WTC11 (cell line): ENCODE results near the gene UBAP1. TPM values are rescaled to one million over a fixed set of nuclear protein-coding genes. Genes with fewer than 3 reads are reported as not detected.

ENCODE experiments used
- ATAC-seq: fragments of 200-7000 bp; cut with Tn5 transposase; 2 replicates; pipeline ENCODE4 v1.10.0; 2021; ENCODE audit warnings: mild to moderate bottlenecking, moderate library complexity
- CTCF ChIA-PET: fragments of 300-600 bp; sonication (Branson Sonifier 250); formaldehyde crosslinking; loops from one replicate; lab custom pipeline; 2021; ENCODE audit warnings: antibody characterized with exemption; lab: Charles Lee
- POLR2A ChIA-PET: fragments of 350-600 bp; sonication (Branson Sonifier 250); formaldehyde crosslinking; loops from one replicate; lab custom pipeline; 2021; ENCODE audit warnings: antibody characterized with exemption; lab: Charles Lee
- DNase-seq: peaks from one replicate; pipeline ENCODE4 v3.0.0; 2021; ENCODE audit warnings: low spot score
- H3K27ac Mint-ChIP-seq: 2 replicates; pipeline ENCODE4 v1.8.0; 2021; ENCODE audit warnings: mixed read lengths
- H3K27me3 Mint-ChIP-seq: 2 replicates; pipeline ENCODE4 v1.8.0; 2021; ENCODE audit warnings: low read depth, mild to moderate bottlenecking, moderate library complexity, mixed read lengths
- H3K36me3 Mint-ChIP-seq: 2 replicates; pipeline ENCODE4 v1.8.0; 2021; ENCODE audit warnings: mixed read lengths
- H3K4me1 Mint-ChIP-seq: 2 replicates; pipeline ENCODE4 v1.8.0; 2022; ENCODE audit warnings: mixed read lengths
- H3K4me3 Mint-ChIP-seq: 2 replicates; pipeline ENCODE4 v1.8.0; 2021; ENCODE audit warnings: mild to moderate bottlenecking, moderate library complexity, mixed read lengths
- H3K9me3 Mint-ChIP-seq: 2 replicates; pipeline ENCODE4 v1.8.0; 2021; ENCODE audit warnings: mixed read lengths
- AFF4 ChIP-seq: sonication (generic); formaldehyde crosslinking; IDR thresholded peaks from 2 replicates; pipeline ENCODE4 v1.8.1; 2023; ENCODE audit warnings: mild to moderate bottlenecking, missing genetic modification reagents, borderline replicate concordance
- ATF1 ChIP-seq: sonication (generic); formaldehyde crosslinking; IDR thresholded peaks from 2 replicates; pipeline ENCODE4 v1.8.1; 2023; ENCODE audit warnings: mild to moderate bottlenecking, moderate library complexity, missing genetic modification reagents
- CBFB ChIP-seq: sonication (generic); formaldehyde crosslinking; IDR thresholded peaks from 2 replicates; pipeline ENCODE4 v1.8.1; 2022; ENCODE audit warnings: mild to moderate bottlenecking, low read depth, missing genetic modification reagents
- CREB1 ChIP-seq: sonication (generic); formaldehyde crosslinking; IDR thresholded peaks from 2 replicates; pipeline ENCODE4 v1.8.0; 2023; ENCODE audit warnings: mild to moderate bottlenecking, missing genetic modification reagents
- E2F1 ChIP-seq: sonication (generic); formaldehyde crosslinking; IDR thresholded peaks from 2 replicates; pipeline ENCODE4 v1.8.0; 2022; ENCODE audit warnings: mild to moderate bottlenecking, missing genetic modification reagents
- ELF4 ChIP-seq: sonication (generic); formaldehyde crosslinking; IDR thresholded peaks from 2 replicates; pipeline ENCODE4 v1.8.1; 2022; ENCODE audit warnings: low read depth, mild to moderate bottlenecking, moderate library complexity, missing genetic modification reagents
- GRHL2 ChIP-seq: fragments of 250-450 bp; sonication (Bioruptor Pico); IDR thresholded peaks from 2 replicates; pipeline ENCODE4 v1.8.0; 2022; ENCODE audit warnings: mild to moderate bottlenecking, moderate library complexity; ENCODE audit not compliant: insufficient replicate concordance, severe bottlenecking
- NR3C1 ChIP-seq: sonication (generic); formaldehyde crosslinking; conservative IDR thresholded peaks from 2 replicates; pipeline ENCODE4 v1.8.1; 2023; ENCODE audit warnings: low read depth, mild to moderate bottlenecking, missing genetic modification reagents
- PREB ChIP-seq: sonication (generic); formaldehyde crosslinking; IDR thresholded peaks from 2 replicates; pipeline ENCODE4 v1.8.1; 2022; ENCODE audit warnings: mild to moderate bottlenecking, missing genetic modification reagents, moderate library complexity, borderline replicate concordance
- RELA ChIP-seq: sonication (generic); formaldehyde crosslinking; IDR thresholded peaks from 2 replicates; pipeline ENCODE4 v1.8.1; 2022; ENCODE audit warnings: missing genetic modification reagents, mild to moderate bottlenecking, borderline replicate concordance
- TCF7 ChIP-seq: sonication (generic); formaldehyde crosslinking; IDR thresholded peaks from 2 replicates; pipeline ENCODE4 v1.8.0; 2022; ENCODE audit warnings: mild to moderate bottlenecking, low read depth, missing genetic modification reagents, moderate library complexity
- TEAD4 ChIP-seq: sonication (generic); formaldehyde crosslinking; IDR thresholded peaks from 2 replicates; pipeline ENCODE4 v1.8.0; 2022; ENCODE audit warnings: mild to moderate bottlenecking, missing genetic modification reagents
- ZNF121 ChIP-seq: sonication (generic); formaldehyde crosslinking; IDR thresholded peaks from 2 replicates; pipeline ENCODE4 v1.8.0; 2023; ENCODE audit warnings: missing genetic modification reagents
- ZNF219 ChIP-seq: sonication (generic); formaldehyde crosslinking; IDR thresholded peaks from 2 replicates; pipeline ENCODE4 v1.8.0; 2023; ENCODE audit warnings: missing genetic modification reagents, mild to moderate bottlenecking, borderline replicate concordance
- ZNF263 ChIP-seq: sonication (generic); formaldehyde crosslinking; IDR thresholded peaks from 2 replicates; pipeline ENCODE4 v1.8.1; 2022; ENCODE audit warnings: low read depth, mild to moderate bottlenecking, moderate library complexity, missing genetic modification reagents
- ZNF512 ChIP-seq: sonication (generic); formaldehyde crosslinking; IDR thresholded peaks from 2 replicates; pipeline ENCODE4 v1.8.1; 2022; ENCODE audit warnings: missing genetic modification reagents, borderline replicate concordance
- total RNA-seq: library from RNA; stranded (reverse); gene quantifications from 3 replicates; pipeline ENCODE4 v1.2.3, GENCODE V29; 2021
- TF ChIP-seq, protein P1 (sequence below): sonication (generic); formaldehyde crosslinking; IDR thresholded peaks from 2 replicates; pipeline ENCODE4 v1.8.0; 2022; ENCODE audit warnings: mild to moderate bottlenecking, missing genetic modification reagents
- TF ChIP-seq, protein P2 (sequence below): sonication (generic); formaldehyde crosslinking; IDR thresholded peaks from 2 replicates; pipeline ENCODE4 v1.8.1; 2022; ENCODE audit warnings: low read depth, missing genetic modification reagents, borderline replicate concordance
- TF ChIP-seq, protein P3 (sequence below): fragments of 250-450 bp; sonication (Bioruptor Pico); IDR thresholded peaks from 2 replicates; pipeline ENCODE4 v1.8.0; 2021; ENCODE audit warnings: mild to moderate bottlenecking
- TF ChIP-seq, protein P4 (sequence below): fragments of 250-450 bp; sonication (Bioruptor Pico); IDR thresholded peaks from 2 replicates; pipeline ENCODE4 v1.9.0; 2021; ENCODE audit warnings: moderate library complexity, mild to moderate bottlenecking, inconsistent platforms, borderline replicate concordance

UBAP1 gene
- total RNA-seq, 1 experiment from 2014 or later, result 23.9 TPM

- H3K27ac Mint-ChIP-seq, result no peak overlapping the region
- no peak overlapping the region for H3K4me3 Mint-ChIP-seq
- ATAC-seq (no peak), DNase-seq (no peak)
- H3K36me3 Mint-ChIP-seq, result no peaks in the 10 kb centered on the region
- H3K9me3 Mint-ChIP-seq, result no peaks in the 10 kb centered on the region
- CTCF ChIA-PET, result interaction anchor here (1.3 kb wide), 1 partner anchor 72 kb away, joined by 3 read pairs; no protein-coding TSS in a partner anchor
- no peaks in the 10 kb centered on the region for H3K27me3 Mint-ChIP-seq
- TF ChIP-seq, protein P1, sequence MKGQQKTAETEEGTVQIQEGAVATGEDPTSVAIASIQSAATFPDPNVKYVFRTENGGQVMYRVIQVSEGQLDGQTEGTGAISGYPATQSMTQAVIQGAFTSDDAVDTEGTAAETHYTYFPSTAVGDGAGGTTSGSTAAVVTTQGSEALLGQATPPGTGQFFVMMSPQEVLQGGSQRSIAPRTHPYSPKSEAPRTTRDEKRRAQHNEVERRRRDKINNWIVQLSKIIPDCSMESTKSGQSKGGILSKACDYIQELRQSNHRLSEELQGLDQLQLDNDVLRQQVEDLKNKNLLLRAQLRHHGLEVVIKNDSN, result no peak
- TF ChIP-seq TCF7 (CRISPR knock-in tag), result no peak
- no peak for TF ChIP-seq AFF4 (CRISPR knock-in tag)
- TF ChIP-seq RELA, result no peak
- TF ChIP-seq NR3C1 (CRISPR knock-in tag), result no peak
- TF ChIP-seq, protein P2, sequence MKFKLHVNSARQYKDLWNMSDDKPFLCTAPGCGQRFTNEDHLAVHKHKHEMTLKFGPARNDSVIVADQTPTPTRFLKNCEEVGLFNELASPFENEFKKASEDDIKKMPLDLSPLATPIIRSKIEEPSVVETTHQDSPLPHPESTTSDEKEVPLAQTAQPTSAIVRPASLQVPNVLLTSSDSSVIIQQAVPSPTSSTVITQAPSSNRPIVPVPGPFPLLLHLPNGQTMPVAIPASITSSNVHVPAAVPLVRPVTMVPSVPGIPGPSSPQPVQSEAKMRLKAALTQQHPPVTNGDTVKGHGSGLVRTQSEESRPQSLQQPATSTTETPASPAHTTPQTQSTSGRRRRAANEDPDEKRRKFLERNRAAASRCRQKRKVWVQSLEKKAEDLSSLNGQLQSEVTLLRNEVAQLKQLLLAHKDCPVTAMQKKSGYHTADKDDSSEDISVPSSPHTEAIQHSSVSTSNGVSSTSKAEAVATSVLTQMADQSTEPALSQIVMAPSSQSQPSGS (CRISPR knock-in tag), result no peak
- no peak for TF ChIP-seq ATF1
- no peak for TF ChIP-seq GRHL2 (CRISPR knock-in tag)
- no peak for TF ChIP-seq E2F1 (CRISPR knock-in tag)
- TF ChIP-seq ZNF219 (CRISPR knock-in tag), result no peak
- TF ChIP-seq, protein P3, sequence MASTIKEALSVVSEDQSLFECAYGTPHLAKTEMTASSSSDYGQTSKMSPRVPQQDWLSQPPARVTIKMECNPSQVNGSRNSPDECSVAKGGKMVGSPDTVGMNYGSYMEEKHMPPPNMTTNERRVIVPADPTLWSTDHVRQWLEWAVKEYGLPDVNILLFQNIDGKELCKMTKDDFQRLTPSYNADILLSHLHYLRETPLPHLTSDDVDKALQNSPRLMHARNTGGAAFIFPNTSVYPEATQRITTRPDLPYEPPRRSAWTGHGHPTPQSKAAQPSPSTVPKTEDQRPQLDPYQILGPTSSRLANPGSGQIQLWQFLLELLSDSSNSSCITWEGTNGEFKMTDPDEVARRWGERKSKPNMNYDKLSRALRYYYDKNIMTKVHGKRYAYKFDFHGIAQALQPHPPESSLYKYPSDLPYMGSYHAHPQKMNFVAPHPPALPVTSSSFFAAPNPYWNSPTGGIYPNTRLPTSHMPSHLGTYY, result no peak
- no peak for TF ChIP-seq ZNF263 (CRISPR knock-in tag)
- TF ChIP-seq ZNF512, result no peak
- TF ChIP-seq PREB, result no peak
- TF ChIP-seq ELF4, result no peak
- no peak for TF ChIP-seq CBFB (CRISPR knock-in tag)
- TF ChIP-seq ZNF121 (CRISPR knock-in tag), result no peak
- no peak for TF ChIP-seq TEAD4 (CRISPR knock-in tag)
- TF ChIP-seq CREB1, result no peak
- TF ChIP-seq, protein P4, sequence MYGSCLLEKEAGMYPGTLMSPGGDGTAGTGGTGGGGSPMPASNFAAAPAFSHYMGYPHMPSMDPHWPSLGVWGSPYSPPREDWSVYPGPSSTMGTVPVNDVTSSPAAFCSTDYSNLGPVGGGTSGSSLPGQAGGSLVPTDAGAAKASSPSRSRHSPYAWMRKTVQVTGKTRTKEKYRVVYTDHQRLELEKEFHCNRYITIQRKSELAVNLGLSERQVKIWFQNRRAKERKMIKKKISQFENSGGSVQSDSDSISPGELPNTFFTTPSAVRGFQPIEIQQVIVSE, result no peak
- peaks cover 10% of the 10 kb centered on the region for H3K4me1 Mint-ChIP-seq
- POLR2A ChIA-PET, result no interaction called here
These were observed 48.6 kb downstream of the UBAP1 start for GRCh38 chr9:34227445-34227844.
